GM12801 (cell line): Measurements from ENCODE around the gene BRMS1L.

Experiments used
- TF ChIP-seq, protein P1 (sequence below): IDR thresholded peaks from one replicate; pipeline ENCODE4 v1.5.1; 2011; ENCODE audit warnings: control low read depth; ENCODE audit not compliant: insufficient read length; ENCODE audit errors: extremely low read depth

BRMS1L gene

DNA sequence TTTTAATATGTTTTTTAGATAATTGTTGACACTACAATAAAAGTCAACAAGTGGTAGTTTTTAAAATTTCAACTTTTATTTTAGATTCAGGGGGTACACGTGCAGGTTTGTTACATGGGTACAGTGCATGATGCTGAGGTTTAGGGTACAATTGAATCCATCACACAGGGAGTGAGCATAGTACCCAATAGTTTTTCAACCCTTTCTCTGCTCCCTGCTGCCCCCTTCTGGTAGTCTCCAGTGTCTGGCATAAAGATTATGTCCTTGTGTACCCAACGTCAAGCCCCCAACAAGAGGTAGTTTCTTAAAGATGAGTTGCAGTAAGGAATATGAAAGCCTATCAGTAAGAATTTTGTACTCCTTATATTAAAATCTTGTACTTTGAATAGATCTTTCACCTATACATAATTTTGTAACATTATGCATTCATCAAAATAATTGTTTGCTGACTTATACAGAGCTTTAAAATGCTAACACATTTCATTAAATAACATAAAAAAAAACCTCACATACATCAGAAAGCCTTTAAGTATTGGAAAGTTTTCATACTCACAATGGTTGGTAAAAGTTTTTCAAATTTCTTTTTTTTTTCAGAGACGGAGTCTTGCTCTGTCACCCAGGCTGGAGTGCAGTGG, 11.7 kb upstream of the BRMS1L start:
- TF ChIP-seq, protein P1, sequence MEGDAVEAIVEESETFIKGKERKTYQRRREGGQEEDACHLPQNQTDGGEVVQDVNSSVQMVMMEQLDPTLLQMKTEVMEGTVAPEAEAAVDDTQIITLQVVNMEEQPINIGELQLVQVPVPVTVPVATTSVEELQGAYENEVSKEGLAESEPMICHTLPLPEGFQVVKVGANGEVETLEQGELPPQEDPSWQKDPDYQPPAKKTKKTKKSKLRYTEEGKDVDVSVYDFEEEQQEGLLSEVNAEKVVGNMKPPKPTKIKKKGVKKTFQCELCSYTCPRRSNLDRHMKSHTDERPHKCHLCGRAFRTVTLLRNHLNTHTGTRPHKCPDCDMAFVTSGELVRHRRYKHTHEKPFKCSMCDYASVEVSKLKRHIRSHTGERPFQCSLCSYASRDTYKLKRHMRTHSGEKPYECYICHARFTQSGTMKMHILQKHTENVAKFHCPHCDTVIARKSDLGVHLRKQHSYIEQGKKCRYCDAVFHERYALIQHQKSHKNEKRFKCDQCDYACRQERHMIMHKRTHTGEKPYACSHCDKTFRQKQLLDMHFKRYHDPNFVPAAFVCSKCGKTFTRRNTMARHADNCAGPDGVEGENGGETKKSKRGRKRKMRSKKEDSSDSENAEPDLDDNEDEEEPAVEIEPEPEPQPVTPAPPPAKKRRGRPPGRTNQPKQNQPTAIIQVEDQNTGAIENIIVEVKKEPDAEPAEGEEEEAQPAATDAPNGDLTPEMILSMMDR = peak; percentile 65

DNA sequence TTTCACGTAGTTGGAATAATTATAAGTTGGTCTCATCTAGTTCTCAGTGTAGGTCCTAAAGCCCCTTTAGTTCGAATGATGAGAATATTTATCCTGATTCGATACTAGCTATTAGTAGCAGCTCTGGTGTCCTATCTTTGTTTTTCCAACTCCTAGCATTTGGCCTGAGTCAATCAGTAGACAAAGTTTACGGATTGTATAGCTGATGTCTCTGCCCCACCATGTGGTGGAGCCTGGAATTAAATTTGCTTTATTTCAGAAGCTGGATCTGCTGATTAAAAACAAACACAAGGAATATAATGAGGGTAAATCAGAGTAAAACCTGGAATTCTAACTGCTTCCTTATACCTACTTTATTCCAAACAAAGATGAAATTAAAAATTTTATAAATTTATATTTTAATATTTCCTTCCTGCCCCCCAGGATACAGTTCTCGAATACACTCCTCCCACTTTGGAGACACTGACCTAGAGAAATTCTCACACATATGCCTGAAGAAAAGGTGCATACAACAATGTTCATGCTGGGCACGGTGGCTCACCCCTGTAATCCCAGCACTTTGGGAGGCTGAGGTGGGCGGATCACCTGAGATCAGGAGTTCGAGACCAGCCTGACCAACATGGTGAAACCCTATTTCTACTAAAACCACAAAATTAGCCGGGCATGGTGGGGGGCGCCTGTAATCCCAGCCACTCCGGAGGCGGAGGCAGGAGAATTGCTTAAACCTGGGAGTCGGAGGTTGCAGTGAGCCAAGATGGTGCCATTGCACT, 7.6 kb upstream of the BRMS1L start:
- TF ChIP-seq, protein P1 = no peak

DNA sequence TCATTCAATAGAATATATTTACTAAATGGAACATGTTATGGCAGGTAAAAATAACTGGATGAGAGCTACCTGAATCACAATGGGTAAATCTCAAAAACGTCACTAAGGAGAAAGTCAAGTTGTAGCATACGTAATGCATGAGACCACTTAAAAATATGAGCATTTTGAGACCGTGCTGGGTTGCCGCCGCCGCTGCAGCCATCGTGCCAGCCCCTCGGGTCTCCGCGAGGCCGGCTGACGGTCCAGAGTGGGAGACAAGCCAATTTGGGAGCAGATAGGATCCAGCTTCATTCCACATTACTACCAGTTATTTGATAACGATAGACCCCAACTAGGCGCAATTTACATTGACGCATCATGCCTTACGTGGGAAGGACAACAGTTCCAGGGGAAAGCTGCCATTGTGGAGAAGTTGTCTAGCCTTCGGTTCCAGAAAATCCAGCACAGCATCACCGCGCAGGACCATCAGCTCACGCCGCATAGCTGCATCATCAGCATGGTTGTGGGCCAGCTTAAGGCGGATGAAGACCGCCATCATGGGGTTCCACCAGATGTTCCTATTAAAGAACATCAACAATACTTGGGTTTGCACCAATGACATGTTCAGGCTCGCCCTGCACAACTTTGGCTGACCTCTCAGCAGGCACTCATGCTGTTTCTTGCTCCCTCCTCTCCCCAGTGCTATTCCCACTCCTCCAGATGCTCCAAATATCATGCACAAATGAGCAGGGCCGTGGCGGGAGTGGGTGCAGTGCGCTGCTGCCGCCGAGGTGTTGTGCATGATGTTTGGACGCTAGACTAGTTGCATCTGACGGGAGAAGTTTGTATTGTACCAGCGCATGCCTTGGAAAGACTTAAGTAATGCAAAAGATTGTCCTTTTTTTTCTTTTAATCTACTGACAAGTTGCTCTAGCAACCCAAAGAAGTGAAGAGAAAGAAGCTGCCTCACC, 6.3 kb upstream of the BRMS1L start:
- TF ChIP-seq, protein P1 = no peak

DNA sequence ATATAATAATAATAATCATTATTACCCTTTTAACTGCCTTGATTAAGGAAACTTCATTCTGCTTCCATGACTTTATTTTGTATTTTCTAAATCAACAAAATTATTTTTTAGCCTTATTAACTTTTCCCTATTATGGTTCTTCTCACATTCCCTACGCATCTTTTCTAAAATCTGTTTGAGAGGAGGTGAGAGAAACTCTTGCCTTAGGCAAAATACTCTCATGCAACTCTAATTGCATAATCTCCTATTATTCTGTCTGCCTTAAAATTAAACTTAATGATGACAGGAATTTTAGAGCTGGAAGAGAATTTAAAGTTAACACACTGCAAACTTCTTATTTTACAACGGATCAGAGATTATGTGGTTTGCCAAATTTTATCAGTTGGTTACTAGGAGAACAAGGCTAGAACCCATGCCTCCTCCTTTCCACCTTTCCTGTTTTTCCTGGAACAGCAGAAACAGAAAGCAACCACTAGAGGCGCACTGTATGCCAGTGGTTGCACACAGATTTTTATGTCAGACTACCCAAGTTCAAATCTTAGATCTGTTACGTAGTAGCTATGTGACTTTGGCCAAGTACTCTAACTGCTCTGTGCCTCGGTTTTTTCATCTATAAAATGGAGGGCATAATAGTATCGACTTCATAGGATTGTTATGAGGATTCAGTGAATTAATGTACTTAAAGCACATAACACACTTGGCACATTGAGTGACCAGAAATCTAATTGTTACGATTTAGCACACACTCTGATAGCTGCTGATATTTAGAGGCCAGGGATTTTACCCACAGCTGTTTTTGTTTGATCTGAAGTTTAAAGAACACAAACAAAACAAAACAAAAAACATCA, 4.3 kb upstream of the BRMS1L start:
- TF ChIP-seq, protein P1 = peak; percentile 28

DNA sequence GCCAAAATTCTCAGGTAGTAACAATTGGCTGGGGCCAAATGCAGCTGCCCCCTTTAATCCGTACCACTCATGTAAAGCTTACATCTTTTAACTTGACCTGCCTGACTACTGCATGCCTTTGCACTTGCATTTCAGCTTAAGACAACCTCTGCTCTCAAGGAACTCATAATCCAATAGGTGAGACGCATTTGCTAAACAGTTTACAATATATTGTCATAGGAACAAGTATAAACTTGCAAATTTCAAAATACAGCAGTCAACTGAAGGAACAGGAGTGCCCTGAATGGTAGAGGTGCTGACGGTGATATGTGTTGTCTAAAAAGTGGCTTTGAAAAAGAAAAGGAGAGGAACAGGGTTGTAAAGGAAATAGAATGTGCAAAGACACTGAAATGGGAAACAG, 3.6 kb upstream of the BRMS1L start:
- TF ChIP-seq, protein P1 = no peak

DNA sequence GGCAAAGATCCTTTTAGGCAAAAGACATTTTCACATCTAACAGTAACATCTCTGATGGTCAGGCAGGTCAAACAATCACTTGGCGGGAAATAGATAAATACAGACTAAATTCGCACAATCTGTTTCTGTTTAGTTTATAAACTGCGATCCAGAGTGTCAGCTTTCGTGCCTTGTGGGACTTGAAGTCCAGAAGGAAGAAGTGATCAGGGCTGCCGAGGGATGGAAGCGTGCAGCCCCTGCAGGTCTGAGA, 245 bp upstream of the BRMS1L start:
- TF ChIP-seq, protein P1 = no peak
